OCI-LY7 (cell line): ENCODE data around the gene RTN4RL2. TPM values are rescaled to one million over a fixed set of nuclear protein-coding genes. Genes with fewer than 3 reads are reported as not detected.

Experiments
- BruUV-seq: library from RNA; stranded (reverse); fragments of 400-500 nt; replicated peaks from 2 replicates; lab custom pipeline; 2021; lab: Mats Ljungman, UMichigan
- CTCF ChIA-PET: fragments of 300-600 bp; sonication (Branson Sonifier 250); formaldehyde crosslinking; loops from one replicate; lab custom pipeline; 2022; ENCODE audit warnings: antibody characterized with exemption; ENCODE audit not compliant: unreplicated experiment; lab: Charles Lee
- POLR2A ChIA-PET: fragments of 300-600 bp; sonication (Branson Sonifier 250); formaldehyde crosslinking; loops from one replicate; lab custom pipeline; 2022; ENCODE audit warnings: antibody characterized with exemption; lab: Charles Lee
- DNase-seq: peaks from one replicate; pipeline ENCODE4 v3.0.0-alpha.2; 2015; ENCODE audit warnings: low spot score
- H2AFZ ChIP-seq: fragments of 200-600 bp; sonication (generic), shearing (Covaris generic); 2 replicates; pipeline ENCODE4 v1.6.1; 2014; ENCODE audit warnings: mild to moderate bottlenecking, antibody characterized with exemption, low read length, moderate library complexity
- H3K27ac ChIP-seq: fragments of 200-600 bp; sonication (generic); 2 replicates; pipeline ENCODE4 v1.5.1; 2014; ENCODE audit warnings: mixed run types, low read depth, mild to moderate bottlenecking, moderate library complexity, low read length, inconsistent platforms; ENCODE audit not compliant: poor library complexity, severe bottlenecking
- H3K36me3 ChIP-seq: fragments of 200-600 bp; sonication (generic); 2 replicates; pipeline ENCODE4 v1.6.1; 2014; ENCODE audit warnings: mild to moderate bottlenecking, antibody characterized with exemption, low read length, moderate library complexity, mixed read lengths; ENCODE audit not compliant: insufficient read depth
- H3K4me1 ChIP-seq: fragments of 200-600 bp; sonication (generic); 2 replicates; pipeline ENCODE4 v1.5.1; 2014; ENCODE audit warnings: mild to moderate bottlenecking, low read length; ENCODE audit not compliant: insufficient read depth, poor library complexity, severe bottlenecking
- H3K4me2 ChIP-seq: fragments of 200-600 bp; sonication (generic); 2 replicates; pipeline ENCODE4 v1.6.1; 2014; ENCODE audit warnings: mild to moderate bottlenecking, low read length
- H3K4me3 ChIP-seq: fragments of 200-600 bp; sonication (generic); 2 replicates; pipeline ENCODE4 v1.5.1; 2014; ENCODE audit warnings: mild to moderate bottlenecking, low read depth, low read length; ENCODE audit not compliant: poor library complexity, severe bottlenecking
- H3K79me2 ChIP-seq: fragments of 200-600 bp; sonication (generic); 2 replicates; pipeline ENCODE4 v1.6.1; 2016; ENCODE audit warnings: low read depth, mild to moderate bottlenecking, low read length, moderate library complexity, mixed read lengths; ENCODE audit not compliant: insufficient read depth
- H3K9me2 ChIP-seq: fragments of 200-600 bp; sonication (generic); 2 replicates; pipeline ENCODE4 v1.6.1; 2016; ENCODE audit warnings: mild to moderate bottlenecking, low read length, mixed read lengths; ENCODE audit not compliant: insufficient read depth
- H3K9me3 ChIP-seq: fragments of 200-600 bp; sonication (generic); 2 replicates; pipeline ENCODE4 v1.6.1; 2014; ENCODE audit warnings: mild to moderate bottlenecking, mixed run types, low read length, mixed read lengths
- H4K20me1 ChIP-seq: fragments of 200-600 bp; sonication (generic); 2 replicates; pipeline ENCODE4 v1.6.1; 2014; ENCODE audit warnings: mild to moderate bottlenecking, antibody characterized with exemption, low read length, moderate library complexity, mixed read lengths; ENCODE audit not compliant: insufficient read depth
- CTCF ChIP-seq: fragments of 200-600 bp; sonication (generic); conservative IDR thresholded peaks from 2 replicates; pipeline ENCODE4 v1.5.1; 2014; ENCODE audit warnings: mild to moderate bottlenecking, antibody characterized with exemption, low read length, moderate library complexity, mixed read lengths
- EZH2phosphoT487 ChIP-seq: fragments of 200-600 bp; sonication (generic); IDR thresholded peaks from 2 replicates; pipeline ENCODE4 v1.6.1; 2018; ENCODE audit warnings: low read depth, borderline replicate concordance, mild to moderate bottlenecking, mixed run types, antibody characterized with exemption, low read length, moderate library complexity, mixed read lengths
- intact Hi-C: fragments of 100-400 bp; cut with micrococcal nuclease; formaldehyde crosslinking; loops from one replicate; pipeline ENCODE4 v1.10.0; 2022; ENCODE audit not compliant: unreplicated experiment
- total RNA-seq, 2 experiments: library from RNA; depleted of rRNA in 1 of 2; stranded (reverse); fragments of >200 nt in 1 of 2; shearing (Covaris generic) in 1 of 2; gene quantifications; 2 replicates each; pipeline ENCODE4 v1.2.3, GENCODE V29; 2014 to 2022

Gene RTN4RL2
- total RNA-seq, 2 experiments from 2014 or later, result 0.25 to 4.2 TPM

- peaks cover 23% of the 10 kb centered on the region; the same call in 1 of the 2 replicates for H3K79me2 ChIP-seq
- H3K9me2 ChIP-seq, result no peaks in the 10 kb centered on the region
- H3K36me3 ChIP-seq, result peaks cover 58% of the 10 kb centered on the region
- H3K27ac ChIP-seq, result peak overlapping the region; percentile 65
- no peaks in the 10 kb centered on the region for H3K9me3 ChIP-seq
- no TSS peak for BruUV-seq
- H2AFZ ChIP-seq, result no peak overlapping the region
- intact Hi-C loops, result no loop called here
- ChIA-PET POLR2A (interaction anchor here (0.6 to 1.3 kb wide), 3 partner anchors 35 to 94 kb away, joined by 3 to 8 read pairs (median 4); partner anchors contain the start of gene RTN4RL2), CTCF (no interaction called here)
- no peaks in the 10 kb centered on the region for H4K20me1 ChIP-seq
- peak overlapping the region; percentile 85 for H3K4me2 ChIP-seq
- H3K4me3 ChIP-seq, result peak overlapping the region; percentile 75
- peaks cover 23% of the 10 kb centered on the region for H3K4me1 ChIP-seq
- TF ChIP-seq EZH2phosphoT487 (no peak), CTCF (no peak)
- DNase-seq, result peak; percentile 55
These were observed 35.4 kb upstream of the RTN4RL2 start for GRCh38 chr11:57424792-57425564.

GRCh38 chr11:57425565-57426438 is 34.5 kb upstream of the RTN4RL2 start:
- Histone ChIP-seq H2AFZ (no peak overlapping the region), H3K4me3 (peak overlapping the region; percentile 75), H3K9me2 (no peaks in the 10 kb centered on the region), H4K20me1 (no peaks in the 10 kb centered on the region), H3K79me2 (peaks cover 23% of the 10 kb centered on the region; the same call in 1 of the 2 replicates), H3K4me2 (peak overlapping the region; percentile 85), H3K9me3 (no peaks in the 10 kb centered on the region), H3K4me1 (peaks cover 23% of the 10 kb centered on the region), H3K27ac (peak overlapping the region; percentile 65), H3K36me3 (peaks cover 50% of the 10 kb centered on the region)
- ChIA-PET POLR2A (interaction anchor here (0.5 to 1.6 kb wide), 6 partner anchors 8 to 121 kb away, joined by 3 to 7 read pairs (median 4); partner anchors contain the start of gene RTN4RL2), CTCF (no interaction called here)
- no peak for DNase-seq
- TSS peak; percentile 56 for BruUV-seq
- intact Hi-C loops, result no loop called here
- TF ChIP-seq CTCF (no peak), EZH2phosphoT487 (no peak)
